RPMI7951 (cell line): ENCODE measurements around the gene OR10H5. TPM values are rescaled to one million over a fixed set of nuclear protein-coding genes. Genes with fewer than 3 reads are reported as not detected.
"Not testable (repeated sequence)": the region's sequence is repeated elsewhere in the genome, so short reads cannot be mapped to it uniquely, and the experiment has no call there.

Source experiments
- DNase-seq: peaks from one replicate; pipeline ENCODE4 v3.0.0-alpha.2; 2012; ENCODE audit warnings: low read depth
- total RNA-seq: library from RNA; depleted of rRNA; stranded (reverse); fragments of >200 nt; shearing (Covaris generic); gene quantifications from 2 replicates; pipeline ENCODE4 v1.2.3, GENCODE V29; 2014; rRNA removed

The OR10H5 gene, protein sequence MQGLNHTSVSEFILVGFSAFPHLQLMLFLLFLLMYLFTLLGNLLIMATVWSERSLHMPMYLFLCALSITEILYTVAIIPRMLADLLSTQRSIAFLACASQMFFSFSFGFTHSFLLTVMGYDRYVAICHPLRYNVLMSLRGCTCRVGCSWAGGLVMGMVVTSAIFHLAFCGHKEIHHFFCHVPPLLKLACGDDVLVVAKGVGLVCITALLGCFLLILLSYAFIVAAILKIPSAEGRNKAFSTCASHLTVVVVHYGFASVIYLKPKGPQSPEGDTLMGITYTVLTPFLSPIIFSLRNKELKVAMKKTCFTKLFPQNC
- not detected in 2 replicates for total RNA-seq

DNA sequence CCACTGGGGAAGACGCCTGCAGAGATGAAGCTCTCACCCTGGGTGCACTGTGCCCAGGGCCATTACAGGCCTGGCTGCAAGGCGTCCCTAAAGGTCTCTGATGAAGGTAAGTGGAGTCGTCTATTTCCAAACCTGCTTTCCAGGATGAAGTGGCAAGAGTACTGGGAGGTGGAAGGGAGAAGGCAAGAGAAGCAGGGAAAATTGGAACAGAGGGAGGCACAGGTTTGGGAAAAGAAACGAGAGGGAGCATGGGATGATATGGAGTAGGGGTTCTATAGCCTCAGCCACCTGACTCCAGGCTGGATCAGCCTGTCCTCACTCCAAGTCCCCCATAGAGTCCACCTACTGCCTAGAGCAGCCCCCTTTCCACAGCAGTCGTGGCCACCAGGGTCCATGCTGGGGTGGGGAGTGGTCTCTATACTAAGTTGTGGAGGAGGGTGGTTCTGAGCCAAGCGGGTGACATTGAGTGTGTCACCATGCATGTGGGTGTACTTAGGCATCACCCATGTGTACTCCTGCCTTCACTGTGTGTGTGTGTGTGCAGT is at the start of gene OR10H5:
Gene OR10H5, plus strand, starts transcription at position 51 of the 545 bp plus-strand sequence. CDS start 6,388 bp downstream, outside the sequence.
- DNase-seq, result no peak

DNA sequence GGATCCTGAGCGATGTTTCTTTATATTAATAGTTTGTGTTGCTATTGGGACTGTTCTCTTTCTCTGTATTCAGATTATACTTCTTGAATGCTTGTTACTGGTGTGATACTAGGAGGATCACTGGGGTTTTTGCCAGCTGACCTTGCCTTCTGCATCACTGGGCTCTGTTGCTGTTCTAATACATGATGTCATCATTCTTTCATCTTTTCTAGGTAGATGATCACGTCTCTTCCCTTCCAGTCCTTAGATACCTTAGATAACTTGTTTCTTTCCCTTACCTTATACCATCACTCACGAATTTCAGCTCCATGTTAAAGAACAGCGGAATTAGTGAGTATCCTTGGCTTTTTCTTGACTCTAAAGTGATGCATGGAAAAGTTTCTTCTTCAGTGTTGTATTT is 49.7 kb upstream of the OR10H5 start, which contains the start of gene OR10H3:
Gene OR10H3, plus strand, starts transcription at position 264 of the 400 bp plus-strand sequence. CDS start 3,408 bp downstream, outside the sequence.
- no peak for DNase-seq

DNA sequence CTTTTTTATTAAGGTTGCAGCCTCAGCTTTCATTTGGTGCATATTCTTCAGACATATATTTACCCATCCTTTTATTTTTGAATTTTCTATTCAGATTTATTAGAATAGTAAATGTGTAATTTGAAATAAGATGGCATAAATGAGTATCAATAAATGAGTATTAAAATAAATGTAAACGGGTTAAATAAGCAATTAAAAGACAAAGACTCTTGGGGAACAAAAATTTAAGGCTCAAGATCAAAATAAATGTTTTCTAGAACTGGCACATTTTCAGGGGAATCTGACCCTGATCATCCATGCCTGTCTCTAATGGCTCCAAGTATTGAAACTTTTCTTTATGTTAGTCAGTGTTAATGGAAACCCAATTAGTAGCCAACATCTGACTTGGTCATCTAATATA is 46.7 kb upstream of the OR10H5 start:
- no peak for DNase-seq

DNA sequence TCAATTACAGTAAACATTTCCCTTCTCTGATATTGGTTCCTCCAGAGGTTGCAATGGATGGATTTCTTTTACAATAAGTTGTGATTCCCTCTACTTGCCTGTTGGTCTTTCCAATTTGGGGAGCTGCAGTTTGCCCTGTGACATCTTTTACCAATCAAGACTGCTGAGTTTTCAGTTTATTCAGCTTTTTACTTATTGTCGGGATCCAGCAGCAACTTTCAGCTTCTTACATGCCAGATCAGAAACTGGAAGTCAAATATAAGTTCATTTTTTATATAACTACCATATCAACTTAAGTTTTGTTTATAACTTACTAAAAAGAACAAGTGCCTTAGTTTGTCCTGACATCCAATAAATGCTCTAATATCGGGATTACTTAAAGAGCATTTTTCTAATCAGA is 39.2 kb upstream of the OR10H5 start:
- DNase-seq, result no peak

DNA sequence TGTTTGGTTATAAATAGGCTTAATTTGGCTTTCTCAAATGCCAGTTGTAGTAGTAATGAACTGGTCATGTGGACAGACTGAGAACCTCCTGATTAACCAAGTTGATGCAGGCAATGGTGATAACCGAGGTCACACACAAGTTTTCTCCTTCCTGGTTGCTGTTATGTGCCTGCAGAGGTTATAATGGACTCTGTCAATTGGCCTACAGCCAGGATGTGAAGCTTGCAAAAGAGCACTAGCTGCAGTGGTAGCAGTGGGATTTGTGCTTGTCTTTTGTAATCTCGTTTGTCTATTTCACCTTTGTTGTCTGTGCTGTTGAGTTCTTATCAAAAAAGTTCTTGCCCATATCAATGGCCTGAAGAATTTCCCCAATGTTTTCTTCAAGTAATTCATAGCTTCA is 29.1 kb upstream of the OR10H5 start:
- DNase-seq, result no peak

DNA sequence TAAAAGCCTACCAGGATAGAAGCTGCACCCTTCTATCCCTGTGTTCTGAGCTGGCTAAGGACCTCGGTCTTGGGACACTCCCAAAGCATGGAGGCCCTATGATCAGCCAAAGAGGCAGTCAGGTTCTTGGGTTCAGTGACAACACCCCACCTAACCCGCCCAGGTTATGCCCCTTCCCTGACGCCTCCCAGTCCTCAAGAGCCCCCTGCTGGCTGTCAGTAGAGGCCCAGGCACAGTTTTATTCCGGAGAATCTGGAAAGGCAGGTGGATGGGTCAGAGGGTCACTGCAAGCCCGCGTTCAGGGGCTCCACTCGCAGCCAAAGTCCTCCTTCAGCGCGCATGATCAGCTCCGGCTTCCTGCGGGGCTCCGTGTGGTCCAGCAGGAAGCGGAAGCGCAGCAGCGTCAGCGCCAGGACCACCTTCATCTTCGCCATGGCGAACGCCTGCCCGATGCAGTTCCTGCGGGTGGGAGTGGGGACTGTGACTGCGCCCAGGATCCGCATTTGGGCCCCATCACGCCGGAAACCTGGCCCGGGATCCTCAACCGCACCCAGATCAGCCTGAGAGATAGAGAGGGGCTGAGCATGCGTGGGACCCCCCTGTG is 27.4 kb upstream of the OR10H5 start:
- no peak for DNase-seq

DNA sequence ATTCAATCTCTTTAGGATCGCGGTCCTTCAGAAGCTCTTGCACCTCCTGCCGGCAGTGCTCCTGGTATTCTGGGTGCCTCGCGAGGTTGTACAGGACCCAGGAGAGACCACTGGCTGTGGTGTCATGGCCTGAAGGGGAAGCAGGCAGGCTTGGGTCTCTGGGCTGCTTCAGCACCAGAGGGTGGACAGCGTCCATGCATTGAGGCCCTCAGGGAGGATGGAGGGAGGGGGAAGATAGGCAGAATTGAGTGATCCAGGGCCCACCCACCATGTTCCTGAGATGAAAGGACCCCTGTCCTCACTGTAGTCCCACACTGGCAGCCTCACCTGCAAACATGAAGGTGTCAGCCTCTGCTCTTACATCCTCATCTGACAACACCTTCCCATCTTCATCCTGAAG is 17.9 kb upstream of the OR10H5 start:
- no peak for DNase-seq

DNA sequence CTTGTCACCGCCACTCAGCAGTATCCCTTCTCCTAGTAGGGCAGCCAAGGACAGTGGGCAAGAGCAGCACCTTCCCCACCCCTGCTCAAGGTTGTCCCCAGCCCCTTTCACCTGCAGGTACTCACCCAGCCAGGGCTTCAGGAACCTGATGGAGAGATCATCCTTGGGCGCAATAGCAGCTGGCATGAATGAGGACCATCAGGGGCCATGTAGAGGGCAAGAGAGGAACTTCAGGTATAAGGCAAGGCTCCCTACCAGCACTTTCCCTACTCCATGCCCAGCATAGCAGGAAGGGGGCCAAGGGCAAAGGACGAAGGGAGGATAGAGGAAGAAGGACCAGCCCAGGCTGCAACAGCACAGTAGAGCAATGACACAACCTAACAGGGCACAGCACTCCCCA is 13.3 kb upstream of the OR10H5 start:
- not testable (repeated sequence) for DNase-seq

DNA sequence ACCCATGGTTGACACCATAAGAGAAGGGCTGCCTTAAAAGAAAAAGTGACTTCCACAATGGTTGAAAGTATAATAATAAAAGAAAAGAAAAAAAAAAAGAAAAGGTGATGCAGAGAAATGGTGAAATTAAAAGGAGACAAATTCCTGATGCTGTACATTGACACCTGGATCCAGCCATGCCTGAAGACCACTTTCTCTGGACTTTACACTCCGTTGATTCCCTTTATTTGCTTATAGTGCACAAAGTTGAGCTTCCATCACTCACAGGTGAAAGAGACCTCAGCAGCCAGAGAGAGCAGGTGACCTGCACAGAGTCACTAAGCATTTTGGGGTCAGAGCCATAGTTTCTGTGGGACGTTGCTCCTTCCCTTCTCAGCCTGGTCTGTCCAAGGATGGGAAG is 12.2 kb upstream of the OR10H5 start:
- DNase-seq, result no peak

DNA sequence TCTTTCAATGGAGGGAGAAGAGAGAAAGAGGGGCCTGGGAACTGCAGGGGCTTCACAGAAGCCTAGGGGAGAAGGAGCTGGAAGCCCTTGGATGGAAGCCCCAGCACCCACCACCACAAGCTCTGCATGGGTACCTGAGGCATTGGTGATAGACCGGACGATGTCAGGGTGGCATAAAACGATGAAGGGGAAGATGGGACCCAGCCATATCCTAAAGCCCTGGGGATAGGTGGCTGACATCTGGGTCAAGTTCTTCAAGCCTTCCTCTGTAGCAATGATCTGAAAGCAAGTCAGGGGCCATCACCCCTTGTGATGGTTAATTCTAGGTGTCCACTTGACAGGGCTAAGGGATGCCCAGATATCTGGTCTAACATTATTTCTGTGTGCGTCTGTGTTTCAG is 11.2 kb upstream of the OR10H5 start:
- DNase-seq, result no peak

DNA sequence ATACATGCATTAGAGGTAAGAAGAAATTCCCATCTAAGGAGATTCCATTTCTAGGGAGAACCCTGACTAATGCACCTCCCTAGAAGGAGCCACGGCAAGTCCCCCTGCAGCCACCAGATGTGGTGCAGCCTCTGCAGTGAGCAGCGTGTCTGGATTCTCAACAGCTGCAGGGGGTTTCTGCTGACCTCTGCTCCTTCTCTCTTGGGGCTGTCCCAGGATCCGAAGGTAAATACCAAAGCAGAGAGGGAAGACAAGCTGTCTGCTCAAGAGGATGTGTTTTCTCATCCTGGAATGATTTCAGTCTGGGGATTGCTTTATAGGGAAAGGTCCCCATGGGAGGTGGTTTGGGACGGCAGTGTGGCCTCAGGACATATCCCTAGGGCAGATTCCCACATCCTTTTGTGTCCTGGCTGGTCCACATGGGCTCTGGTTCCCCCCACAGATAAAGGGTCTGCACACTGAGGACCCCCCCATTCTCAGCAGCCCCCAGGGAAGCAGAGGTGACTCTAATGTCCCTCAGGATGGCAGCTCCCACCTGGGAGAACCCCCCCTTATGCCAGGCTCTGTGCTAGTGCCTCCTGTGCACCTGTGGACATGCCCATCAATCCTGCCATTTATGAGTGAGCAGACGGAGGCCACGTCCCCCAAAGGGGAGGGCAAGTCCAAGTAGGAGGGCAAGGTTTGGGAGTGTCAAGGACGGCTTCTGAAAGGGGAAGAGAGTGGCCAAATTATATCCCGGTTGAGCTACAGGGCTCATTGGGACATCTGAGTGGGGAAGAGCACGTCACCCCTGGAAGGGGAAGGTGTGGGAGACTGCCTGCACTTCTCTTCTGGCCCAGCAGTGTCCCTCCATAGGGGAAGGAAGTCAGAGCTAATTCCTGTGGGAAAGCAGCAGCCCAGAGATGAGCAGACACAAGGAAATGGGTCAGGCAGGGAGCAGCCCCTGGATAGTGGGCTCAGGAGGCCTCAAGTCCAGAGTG is 10.2 kb upstream of the OR10H5 start:
- DNase-seq, result no peak

DNA sequence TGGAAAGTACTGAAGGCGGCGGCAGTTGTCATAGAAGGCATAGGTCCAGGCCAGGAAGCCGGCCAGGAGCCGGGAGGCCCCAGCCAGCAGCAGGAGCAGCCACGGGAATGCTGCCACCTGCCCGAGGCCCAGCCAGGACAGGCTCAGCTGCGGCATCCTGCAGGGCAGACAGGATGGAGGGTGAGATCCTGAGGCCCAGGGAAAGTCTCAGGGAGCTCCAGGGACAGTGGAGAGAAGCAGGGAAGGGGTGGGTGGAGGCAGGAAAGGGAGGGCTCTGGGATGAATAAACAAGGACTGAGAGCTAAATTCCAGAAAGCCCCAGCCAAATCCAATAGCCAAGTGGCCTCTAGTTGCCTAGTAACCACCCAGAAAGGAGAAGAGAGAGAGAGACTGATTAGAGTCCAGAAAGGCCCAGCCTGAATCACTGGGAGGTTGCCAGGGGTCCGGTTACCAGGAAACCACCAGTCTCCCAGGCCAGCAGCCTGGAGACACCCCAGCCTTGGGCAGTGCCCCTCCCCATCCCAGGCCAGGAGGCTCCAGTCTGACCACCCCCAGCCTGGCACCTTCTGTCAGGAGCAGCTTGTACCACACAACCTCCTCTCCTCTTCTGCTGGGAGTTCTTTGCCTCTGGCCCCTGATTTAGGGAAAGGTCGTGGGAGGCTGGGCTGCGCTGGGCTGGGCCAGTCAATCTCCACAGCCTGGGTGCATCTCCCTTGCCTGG is 7.5 kb upstream of the OR10H5 start:
- peak; percentile 43 for DNase-seq

DNA sequence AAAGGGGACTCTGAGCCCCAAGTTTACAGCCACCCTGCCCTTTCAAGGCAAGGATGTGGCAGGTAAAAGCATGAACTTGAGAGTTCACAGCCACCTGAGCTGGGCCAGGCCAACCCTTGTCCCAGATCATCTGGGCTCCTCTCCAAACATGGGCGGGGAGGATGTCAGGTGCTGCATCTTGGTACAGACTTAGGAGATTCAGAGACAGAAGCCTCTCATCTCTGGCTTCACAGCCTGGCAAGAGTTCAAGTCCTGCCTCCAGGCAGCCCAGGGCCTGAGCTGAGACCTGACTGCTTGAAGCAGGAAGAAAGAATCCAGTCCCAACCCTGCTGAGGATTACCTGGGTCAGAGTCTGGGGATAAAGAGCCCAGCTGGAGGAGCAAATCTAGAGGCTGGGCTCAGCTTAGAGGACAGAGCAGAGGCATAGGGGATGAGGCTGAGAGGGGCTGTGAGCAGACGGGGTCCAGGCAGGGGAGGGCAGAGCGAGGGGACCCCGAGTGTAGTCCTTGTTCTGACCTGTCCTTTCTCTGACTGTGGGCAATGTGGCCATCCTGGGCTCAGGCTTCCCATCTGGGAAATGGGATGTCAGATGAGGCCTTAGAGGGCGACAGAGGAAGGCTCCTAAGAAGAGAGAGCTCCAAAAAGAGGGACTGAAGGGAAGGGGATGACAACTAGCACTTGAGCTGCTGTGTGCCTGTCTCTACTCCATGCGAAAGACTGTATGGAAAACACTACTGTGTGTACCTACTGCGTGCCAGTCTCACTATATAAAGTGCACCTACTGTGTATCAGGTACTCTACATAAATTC is 6.6 kb upstream of the OR10H5 start:
- no peak for DNase-seq

DNA sequence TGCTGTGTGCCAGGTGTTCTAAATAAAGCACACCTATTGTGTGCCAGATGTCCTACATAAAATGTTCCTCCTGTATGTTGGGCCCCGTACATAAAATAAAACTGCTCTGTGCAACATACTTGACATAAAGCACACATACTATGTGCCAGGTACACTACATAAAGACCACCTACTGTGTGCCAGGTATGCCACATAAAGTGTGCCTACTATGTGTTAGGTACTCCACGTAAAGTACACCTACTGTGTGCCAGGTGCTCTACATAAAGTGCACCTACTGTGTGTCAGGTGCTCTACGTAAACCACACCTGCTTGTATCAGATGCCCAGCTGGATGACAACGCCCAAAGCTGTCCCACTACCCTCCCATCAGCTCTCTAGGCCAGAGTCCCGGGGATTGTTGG is 5.8 kb upstream of the OR10H5 start:
- DNase-seq, result no peak

DNA sequence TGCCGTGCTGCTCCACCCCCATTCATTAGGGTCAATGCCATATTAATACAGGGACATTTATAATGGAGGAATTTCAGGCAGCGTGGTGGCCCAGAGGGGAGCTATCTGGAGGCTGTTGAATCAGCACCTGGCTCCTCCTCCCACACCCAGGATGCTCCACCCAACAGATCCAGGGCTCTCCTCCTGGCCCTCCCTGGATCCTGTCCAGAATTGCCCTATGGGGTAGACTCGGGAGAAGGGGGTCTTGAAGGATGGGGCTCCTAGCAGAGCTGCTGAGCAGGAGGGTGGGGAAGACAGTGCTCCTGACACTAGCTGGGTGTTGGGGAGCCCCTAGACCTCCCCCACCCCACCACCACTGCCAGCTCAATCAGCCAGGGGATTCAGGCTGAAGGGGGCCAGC is 5.2 kb upstream of the OR10H5 start:
- no peak for DNase-seq

DNA sequence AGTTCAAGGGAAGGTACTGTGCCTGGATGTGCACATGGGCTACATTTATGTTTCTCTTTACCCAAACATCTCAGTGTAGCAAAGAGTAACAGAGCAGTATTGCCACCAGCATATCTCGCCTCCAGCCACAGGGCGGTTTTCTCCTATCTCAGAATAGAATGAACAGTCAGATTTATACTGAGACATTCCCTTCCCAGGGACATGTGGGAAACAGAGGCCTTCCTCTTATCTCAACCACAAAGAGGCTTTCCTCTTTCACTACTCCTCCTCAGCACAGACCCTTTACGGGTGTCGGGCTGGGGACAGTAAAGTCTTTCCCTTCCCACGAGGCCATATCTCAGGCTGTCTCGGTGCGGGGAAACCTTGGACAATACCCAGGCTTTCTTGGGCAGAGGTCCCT is 4.6 kb upstream of the OR10H5 start:
- not testable (repeated sequence) for DNase-seq

DNA sequence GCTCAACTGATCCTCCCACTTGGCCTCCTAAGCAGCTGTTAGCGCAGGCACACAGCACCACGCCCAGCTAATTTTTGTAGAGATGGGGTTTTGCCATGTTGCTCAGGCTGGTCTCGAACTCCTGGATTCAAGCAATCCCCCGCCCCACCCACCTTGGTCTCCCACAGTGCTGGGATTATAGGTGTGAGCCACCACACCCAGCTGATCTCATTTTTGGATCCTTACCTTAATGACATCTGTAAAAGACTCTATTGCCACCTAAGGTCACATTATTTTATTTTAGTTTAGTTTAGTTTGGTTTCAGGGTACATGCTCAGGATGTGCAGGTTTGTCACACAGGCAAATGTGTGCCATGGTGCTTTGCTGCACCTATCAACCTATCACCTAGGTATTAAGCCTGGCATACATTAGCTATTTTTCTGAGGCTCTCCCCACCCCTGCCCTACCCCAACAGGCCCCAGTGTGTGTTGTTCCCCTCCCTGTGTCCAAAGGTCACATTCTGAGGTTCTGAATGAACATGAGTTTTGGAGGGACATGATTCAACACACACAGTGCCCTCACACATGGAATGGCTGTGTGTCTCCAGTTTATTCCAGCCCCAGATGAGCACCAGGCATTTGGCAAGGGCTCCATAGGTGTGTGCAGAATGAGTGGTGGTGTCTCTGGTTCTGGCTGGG is 1.3 kb downstream of the OR10H5 start:
- DNase-seq, result no peak

DNA sequence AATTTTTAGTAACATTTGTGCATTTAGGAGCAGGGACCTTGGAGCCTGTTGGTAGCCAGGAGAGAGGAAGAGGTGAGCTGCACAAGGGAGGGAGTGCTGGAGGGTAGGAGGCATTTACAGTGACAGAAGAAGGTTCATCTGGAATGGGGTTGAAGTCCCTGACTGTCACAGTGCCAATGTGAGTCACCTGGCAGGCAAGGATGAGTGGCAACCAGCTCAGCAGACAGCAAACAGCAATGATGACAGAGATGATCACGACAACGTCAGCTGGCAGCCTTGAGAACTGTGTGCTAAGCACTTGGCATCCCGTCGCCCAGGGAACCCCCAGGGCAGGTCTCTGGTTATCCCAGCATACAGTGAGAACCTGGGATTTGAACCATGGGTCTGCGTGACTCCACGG is 2.6 kb downstream of the OR10H5 start:
- no peak for DNase-seq

DNA sequence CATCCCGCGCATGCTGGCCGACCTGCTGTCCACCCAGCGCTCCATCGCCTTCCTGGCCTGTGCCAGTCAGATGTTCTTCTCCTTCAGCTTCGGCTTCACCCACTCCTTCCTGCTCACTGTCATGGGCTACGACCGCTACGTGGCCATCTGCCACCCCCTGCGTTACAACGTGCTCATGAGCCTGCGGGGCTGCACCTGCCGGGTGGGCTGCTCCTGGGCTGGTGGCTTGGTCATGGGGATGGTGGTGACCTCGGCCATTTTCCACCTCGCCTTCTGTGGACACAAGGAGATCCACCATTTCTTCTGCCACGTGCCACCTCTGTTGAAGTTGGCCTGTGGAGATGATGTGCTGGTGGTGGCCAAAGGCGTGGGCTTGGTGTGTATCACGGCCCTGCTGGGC is 6.8 kb downstream of the OR10H5 start:
- not testable (repeated sequence) for DNase-seq

DNA sequence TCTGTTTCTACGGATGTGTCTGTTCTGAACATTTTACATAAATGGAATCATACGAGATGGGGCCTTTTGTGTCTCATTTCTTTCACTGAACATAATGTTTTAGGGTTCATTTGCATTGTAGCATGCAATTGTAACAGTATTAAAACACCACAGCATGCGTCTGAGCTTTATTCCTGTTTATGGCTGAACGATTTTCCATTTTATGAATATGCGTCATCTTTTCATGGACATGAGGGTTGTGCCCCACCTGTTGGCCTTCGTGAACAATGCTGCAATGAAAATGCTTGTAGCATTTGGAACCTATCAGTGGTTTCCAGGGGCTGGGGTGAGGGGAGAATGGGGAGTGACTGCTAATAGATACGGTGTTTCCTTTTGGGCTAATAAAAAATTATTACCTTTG is 22.9 kb downstream of the OR10H5 start:
- peak; percentile 4 for DNase-seq
